D721Med (cell line): ENCODE data around the gene ZNF579.
A peak's percentile ranks its signal among the peaks of the same experiment; 100 is the strongest.
"Not testable (repeated sequence)": the region's sequence is repeated elsewhere in the genome, so short reads cannot be mapped to it uniquely, and the experiment has no call there.

Experiments used
- DNase-seq: peaks from one replicate; pipeline ENCODE4 v3.0.0; 2011; ENCODE audit warnings: low spot score; ENCODE audit not compliant: insufficient read length
- FAIRE-seq: peaks from 2 replicates; lab custom pipeline; 2011; peaks lifted over from hg19 to GRCh38; lab: Jason Lieb, UNC
- TF ChIP-seq, protein P1 (sequence below): IDR thresholded peaks from 2 replicates; pipeline ENCODE4 v1.5.1; 2012; ENCODE audit warnings: mild to moderate bottlenecking, control low read depth; ENCODE audit not compliant: insufficient read depth; ENCODE audit errors: missing control alignments

Gene ZNF579

GRCh38 chr19:55586976-55587668 lies 6.5 kb upstream of the ZNF579 start:
- TF ChIP-seq, protein P1, sequence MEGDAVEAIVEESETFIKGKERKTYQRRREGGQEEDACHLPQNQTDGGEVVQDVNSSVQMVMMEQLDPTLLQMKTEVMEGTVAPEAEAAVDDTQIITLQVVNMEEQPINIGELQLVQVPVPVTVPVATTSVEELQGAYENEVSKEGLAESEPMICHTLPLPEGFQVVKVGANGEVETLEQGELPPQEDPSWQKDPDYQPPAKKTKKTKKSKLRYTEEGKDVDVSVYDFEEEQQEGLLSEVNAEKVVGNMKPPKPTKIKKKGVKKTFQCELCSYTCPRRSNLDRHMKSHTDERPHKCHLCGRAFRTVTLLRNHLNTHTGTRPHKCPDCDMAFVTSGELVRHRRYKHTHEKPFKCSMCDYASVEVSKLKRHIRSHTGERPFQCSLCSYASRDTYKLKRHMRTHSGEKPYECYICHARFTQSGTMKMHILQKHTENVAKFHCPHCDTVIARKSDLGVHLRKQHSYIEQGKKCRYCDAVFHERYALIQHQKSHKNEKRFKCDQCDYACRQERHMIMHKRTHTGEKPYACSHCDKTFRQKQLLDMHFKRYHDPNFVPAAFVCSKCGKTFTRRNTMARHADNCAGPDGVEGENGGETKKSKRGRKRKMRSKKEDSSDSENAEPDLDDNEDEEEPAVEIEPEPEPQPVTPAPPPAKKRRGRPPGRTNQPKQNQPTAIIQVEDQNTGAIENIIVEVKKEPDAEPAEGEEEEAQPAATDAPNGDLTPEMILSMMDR, result no peak
- FAIRE-seq (no peak), DNase-seq (peak; percentile 81)

DNA sequence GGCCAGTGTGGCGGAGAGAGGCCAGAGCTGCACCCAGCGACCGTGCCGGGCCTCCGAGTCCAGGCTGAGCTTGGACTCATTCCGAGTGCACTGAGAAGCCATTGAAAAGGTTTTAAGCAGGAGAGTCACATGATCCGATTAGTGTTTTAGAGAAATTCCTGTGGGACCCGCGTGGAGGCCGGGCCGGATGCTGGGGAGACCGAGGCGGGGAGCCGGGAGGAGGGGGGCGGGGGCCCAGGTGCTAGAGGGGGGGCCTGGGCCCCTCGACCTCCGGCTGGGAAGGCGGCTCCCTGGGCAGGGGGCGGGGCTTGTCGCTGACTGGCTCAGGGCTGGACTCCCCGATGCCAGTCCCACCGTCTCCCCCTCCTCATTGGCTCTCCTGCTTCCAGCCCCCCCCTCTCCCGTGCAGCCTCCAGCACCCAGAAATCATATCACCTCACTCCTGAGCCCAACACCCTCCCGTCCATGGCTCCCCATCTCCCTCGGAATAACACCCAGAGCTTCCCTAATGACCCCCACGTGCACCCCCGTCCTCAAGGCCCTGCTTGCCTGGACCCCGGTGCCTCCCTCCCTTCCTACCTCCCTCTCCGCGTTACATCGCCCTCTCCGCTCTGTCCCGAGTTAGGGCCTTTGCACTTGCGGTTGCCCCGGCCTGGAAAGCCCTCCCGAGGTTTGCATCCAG lies 5.2 kb upstream of the ZNF579 start:
- peak; percentile 70 for DNase-seq
- no peak for FAIRE-seq
- TF ChIP-seq, protein P1, result no peak

DNA sequence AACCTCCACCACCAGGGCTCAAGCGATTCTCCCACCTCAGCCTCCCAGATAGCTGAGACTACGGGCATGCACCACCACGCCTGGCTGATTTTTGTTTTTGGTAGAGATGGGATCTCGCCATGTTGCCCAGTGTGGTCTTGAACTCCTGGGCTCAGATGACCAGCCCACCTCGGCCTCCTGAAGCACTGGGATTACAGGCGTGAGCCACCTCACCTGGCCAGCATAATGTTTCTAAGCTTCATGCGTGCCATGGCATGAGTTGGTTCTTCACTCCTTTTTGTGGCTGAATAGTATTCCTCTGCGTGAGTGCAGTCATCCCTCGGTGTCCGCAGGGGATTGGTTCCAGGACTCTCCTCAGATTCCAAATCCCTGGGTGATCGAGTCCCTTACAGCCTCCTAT lies 4.2 kb upstream of the ZNF579 start:
- TF ChIP-seq, protein P1, result no peak
- no peak for FAIRE-seq
- no peak for DNase-seq

GRCh38 chr19:55583897-55584296 lies 3.2 kb upstream of the ZNF579 start:
- not testable (repeated sequence) for FAIRE-seq, DNase-seq

DNA sequence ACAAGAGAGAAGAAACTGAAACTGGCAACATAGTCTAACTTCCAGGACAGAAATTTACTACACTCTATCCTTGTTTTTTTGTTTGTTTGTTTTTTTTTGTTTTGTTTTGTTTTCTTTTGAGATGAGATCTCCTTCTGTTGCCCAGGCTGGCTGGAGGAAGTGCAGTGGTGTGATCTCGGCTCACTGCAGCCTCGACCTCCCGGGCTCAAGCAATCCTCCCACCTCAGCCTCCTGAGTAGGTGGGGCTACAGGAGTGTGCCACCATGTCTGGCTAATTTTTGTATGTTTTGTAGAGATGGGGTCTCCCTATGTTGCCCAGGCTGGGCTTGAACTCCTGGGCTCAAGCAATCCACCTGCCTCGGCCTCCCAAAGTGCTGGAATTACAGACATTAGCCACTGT lies 1.6 kb upstream of the ZNF579 start:
- FAIRE-seq, result not testable (repeated sequence)

DNA sequence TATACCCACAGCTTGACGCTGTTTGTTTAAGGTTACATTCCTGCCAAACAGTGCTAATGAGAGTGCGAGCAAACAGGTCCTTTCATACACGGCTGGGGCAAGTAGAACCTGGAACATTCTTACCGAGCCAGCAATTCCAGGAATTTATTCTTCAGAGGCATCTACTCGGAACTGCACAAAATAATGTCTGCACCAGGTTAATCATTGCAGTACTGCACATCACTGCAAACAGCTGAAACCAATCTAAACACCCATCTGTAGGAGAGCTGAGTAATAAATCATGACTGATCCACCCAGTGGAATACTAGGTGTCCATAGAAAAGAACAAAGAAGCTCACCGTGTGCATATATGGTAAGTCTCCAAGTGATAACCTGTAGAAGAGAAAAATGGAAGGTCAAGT lies 1.2 kb upstream of the ZNF579 start:
- no peak for DNase-seq
- TF ChIP-seq, protein P1, result no peak
- no peak for FAIRE-seq

More for the DNA sequence above, 1.6 kb upstream of the ZNF579 start:
- DNase-seq, result not testable (repeated sequence)

DNA sequence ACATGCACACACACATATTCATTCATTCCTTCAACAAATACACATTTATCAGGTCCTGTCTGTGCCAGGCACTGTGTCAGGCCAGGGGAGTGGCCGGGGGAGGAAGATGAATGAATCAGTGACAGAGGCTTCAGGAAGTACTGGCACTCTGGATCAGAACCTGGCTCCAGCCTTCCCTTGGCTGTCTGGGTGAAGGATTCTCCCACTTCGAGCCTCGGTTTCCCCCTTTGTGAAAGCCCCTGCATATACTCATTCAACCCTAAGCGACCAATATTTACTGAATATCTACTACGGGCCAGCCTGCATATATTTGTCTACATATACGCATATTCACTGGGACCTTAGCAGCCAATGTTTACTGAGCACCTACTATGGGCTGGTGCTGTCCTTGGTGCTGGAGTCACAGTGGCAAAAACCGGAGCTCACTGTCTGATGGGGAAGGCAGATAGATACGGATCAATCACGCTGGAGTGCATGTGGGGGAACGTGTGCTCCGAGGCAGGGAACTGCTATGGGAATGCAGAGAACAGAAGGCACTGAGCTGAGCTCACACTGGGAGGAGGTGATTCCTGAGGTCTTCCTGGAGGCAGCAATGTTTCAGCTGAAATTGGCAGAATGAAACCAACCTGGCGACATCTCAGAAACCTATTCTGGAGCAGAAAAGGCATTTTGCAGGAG lies 636 bp upstream of the ZNF579 start:
- DNase-seq (no peak), FAIRE-seq (no peak)
- TF ChIP-seq, protein P1, result no peak
